PC-9 (cell line): ENCODE data around the gene VPS33A. TPM values are rescaled to one million over a fixed set of nuclear protein-coding genes. Genes with fewer than 3 reads are reported as not detected.
A peak's percentile ranks its signal among the peaks of the same experiment; 100 is the strongest.

Experiments
- BruUV-seq: library from RNA; stranded (reverse); fragments of 400-500 nt; replicated peaks from 2 replicates; lab custom pipeline; 2021; lab: Mats Ljungman, UMichigan
- CTCF ChIA-PET: fragments of 300-600 bp; sonication (Branson Sonifier 250); formaldehyde crosslinking; loops from one replicate; lab custom pipeline; 2022; ENCODE audit warnings: antibody characterized with exemption; lab: Charles Lee
- POLR2A ChIA-PET: fragments of 300-600 bp; sonication (Branson Sonifier 250); formaldehyde crosslinking; loops from one replicate; lab custom pipeline; 2022; ENCODE audit warnings: antibody characterized with exemption; ENCODE audit not compliant: unreplicated experiment; lab: Charles Lee
- DNase-seq, 2 experiments: peaks; one replicate each; pipeline versions ENCODE4 v3.0.0 to v3.0.0-alpha.2; 2015 to 2022; ENCODE audit warnings: mixed read lengths in 1 of 2
- H2AFZ ChIP-seq: fragments of 200-600 bp; sonication (generic); 2 replicates; pipeline ENCODE4 v1.8.1; 2017; ENCODE audit warnings: antibody characterized with exemption
- H3F3A ChIP-seq: fragments of 200-600 bp; sonication (generic); 2 replicates; pipeline ENCODE4 v1.8.1; 2017; ENCODE audit warnings: antibody characterized with exemption, mild to moderate bottlenecking, low read depth; ENCODE audit not compliant: insufficient read depth
- H3K27ac ChIP-seq: fragments of 200-600 bp; sonication (generic); 2 replicates; pipeline ENCODE4 v1.6.1; 2016; ENCODE audit warnings: mixed run types
- H3K27me3 ChIP-seq: fragments of 200-600 bp; sonication (generic); 2 replicates; pipeline ENCODE4 v1.6.1; 2016; ENCODE audit warnings: low read depth, mixed run types; ENCODE audit not compliant: insufficient read depth
- H3K36me3 ChIP-seq: fragments of 200-600 bp; sonication (generic); 2 replicates; pipeline ENCODE4 v1.6.1; 2016; ENCODE audit warnings: low read depth, mixed run types
- H3K4me1 ChIP-seq: fragments of 200-600 bp; sonication (generic); replicated peaks from 2 replicates; pipeline ENCODE4 v1.6.1; 2016; ENCODE audit warnings: mixed run types; ENCODE audit not compliant: insufficient read depth
- H3K4me2 ChIP-seq: fragments of 200-600 bp; sonication (generic); 2 replicates; pipeline ENCODE4 v1.6.1; 2017; ENCODE audit warnings: mixed run types
- H3K4me3 ChIP-seq: fragments of 200-600 bp; sonication (generic); 2 replicates; pipeline ENCODE4 v1.6.1; 2016; ENCODE audit warnings: mixed run types
- H3K79me2 ChIP-seq: fragments of 200-600 bp; sonication (generic); 2 replicates; pipeline ENCODE4 v1.6.1; 2017; ENCODE audit warnings: low read depth, mixed run types
- H3K9me2 ChIP-seq: fragments of 200-600 bp; sonication (generic); 2 replicates; pipeline ENCODE4 v1.8.1; 2017; ENCODE audit warnings: mild to moderate bottlenecking; ENCODE audit not compliant: insufficient read depth
- H3K9me3 ChIP-seq: fragments of 200-600 bp; sonication (generic); 2 replicates; pipeline ENCODE4 v1.8.1; 2016; ENCODE audit warnings: low read depth; ENCODE audit not compliant: insufficient read depth
- H4K20me1 ChIP-seq: fragments of 200-600 bp; sonication (generic); 2 replicates; pipeline ENCODE4 v1.8.1; 2017; ENCODE audit not compliant: insufficient read depth
- EZH2 ChIP-seq: fragments of 200-600 bp; sonication (generic); IDR thresholded peaks from 2 replicates; pipeline ENCODE4 v1.8.0; 2017; ENCODE audit warnings: antibody characterized with exemption, low read depth
- intact Hi-C: fragments of 100-400 bp; cut with micrococcal nuclease; formaldehyde crosslinking; loops from one replicate; pipeline ENCODE4 v1.10.0; 2022; ENCODE audit not compliant: unreplicated experiment
- total RNA-seq: library from RNA; stranded (reverse); gene quantifications from 2 replicates; pipeline ENCODE4 v1.2.3, GENCODE V29; 2021
- TF ChIP-seq, protein P1 (sequence below): fragments of 200-600 bp; sonication (generic); conservative IDR thresholded peaks from 2 replicates; pipeline ENCODE4 v1.6.1; 2017; ENCODE audit warnings: mixed run types, antibody characterized with exemption, mild to moderate bottlenecking, moderate library complexity

Gene VPS33A
- total RNA-seq, 1 experiment from 2014 or later, result 18.1 TPM

GRCh38 chr12:122225683-122226365 lies 40.5 kb downstream of the VPS33A start, which contains the start of gene DIABLO:
Gene DIABLO, minus strand, starts transcription at chr12:122226052. Its CDS starts 38 bp downstream, at chr12:122226014.
- Histone ChIP-seq H3K27me3 (no peaks in the 10 kb centered on the region), H3K9me2 (no peaks in the 10 kb centered on the region), H3F3A (peaks cover 22% of the 10 kb centered on the region; the same call in 1 of the 2 replicates), H3K27ac (peak within 1 kb of the TSS; percentile 74), H3K4me3 (peak within 1 kb of the TSS; percentile 97), H3K36me3 (peaks cover 22% of the 10 kb centered on the region), H3K4me1 (peaks cover 21% of the 10 kb centered on the region), H3K9me3 (no peaks in the 10 kb centered on the region), H3K79me2 (peaks cover 40% of the 10 kb centered on the region), H3K4me2 (peak within 1 kb of the TSS; percentile 94), H2AFZ (peak within 1 kb of the TSS; percentile 85), H4K20me1 (peaks cover 17% of the 10 kb centered on the region)
- intact Hi-C loops, result loop anchor here (1.0 kb wide), 1 partner anchor 40 kb away; the partner anchor contains the start of gene VPS33A
- ChIA-PET POLR2A (interaction anchor here (0.5 to 0.7 kb wide), 11 partner anchors 10 to 863 kb away, joined by 3 to 46 read pairs (median 5); partner anchors contain the start of gene RSRC2), CTCF (no interaction called here)
- no TSS peak for BruUV-seq
- DNase-seq, result peak; percentile 96 to 100
- TF ChIP-seq EZH2, result no peak
- TF ChIP-seq, protein P1, sequence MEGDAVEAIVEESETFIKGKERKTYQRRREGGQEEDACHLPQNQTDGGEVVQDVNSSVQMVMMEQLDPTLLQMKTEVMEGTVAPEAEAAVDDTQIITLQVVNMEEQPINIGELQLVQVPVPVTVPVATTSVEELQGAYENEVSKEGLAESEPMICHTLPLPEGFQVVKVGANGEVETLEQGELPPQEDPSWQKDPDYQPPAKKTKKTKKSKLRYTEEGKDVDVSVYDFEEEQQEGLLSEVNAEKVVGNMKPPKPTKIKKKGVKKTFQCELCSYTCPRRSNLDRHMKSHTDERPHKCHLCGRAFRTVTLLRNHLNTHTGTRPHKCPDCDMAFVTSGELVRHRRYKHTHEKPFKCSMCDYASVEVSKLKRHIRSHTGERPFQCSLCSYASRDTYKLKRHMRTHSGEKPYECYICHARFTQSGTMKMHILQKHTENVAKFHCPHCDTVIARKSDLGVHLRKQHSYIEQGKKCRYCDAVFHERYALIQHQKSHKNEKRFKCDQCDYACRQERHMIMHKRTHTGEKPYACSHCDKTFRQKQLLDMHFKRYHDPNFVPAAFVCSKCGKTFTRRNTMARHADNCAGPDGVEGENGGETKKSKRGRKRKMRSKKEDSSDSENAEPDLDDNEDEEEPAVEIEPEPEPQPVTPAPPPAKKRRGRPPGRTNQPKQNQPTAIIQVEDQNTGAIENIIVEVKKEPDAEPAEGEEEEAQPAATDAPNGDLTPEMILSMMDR, result no peak

GRCh38 chr12:122216445-122216844 lies 49.8 kb downstream of the VPS33A start:
- Histone ChIP-seq H3K36me3 (peaks cover 33% of the 10 kb centered on the region), H3K9me3 (no peaks in the 10 kb centered on the region), H2AFZ (no peak overlapping the region), H3K27ac (no peak overlapping the region), H3F3A (0 out of 2 replicates have a peak, but pooled peaks cover under 1% of the 10 kb centered on the region), H4K20me1 (peaks cover 7% of the 10 kb centered on the region), H3K27me3 (no peaks in the 10 kb centered on the region), H3K79me2 (peaks cover 8% of the 10 kb centered on the region), H3K4me3 (no peak overlapping the region), H3K4me1 (no peaks in the 10 kb centered on the region), H3K9me2 (no peaks in the 10 kb centered on the region), H3K4me2 (no peak overlapping the region)
- intact Hi-C loops, result no loop called here
- POLR2A ChIA-PET, result no interaction called here
- BruUV-seq, result no TSS peak
- TF ChIP-seq, protein P1, result no peak
- TF ChIP-seq EZH2, result no peak
- DNase-seq, result no peak
- CTCF ChIA-PET, result no interaction called here

DNA sequence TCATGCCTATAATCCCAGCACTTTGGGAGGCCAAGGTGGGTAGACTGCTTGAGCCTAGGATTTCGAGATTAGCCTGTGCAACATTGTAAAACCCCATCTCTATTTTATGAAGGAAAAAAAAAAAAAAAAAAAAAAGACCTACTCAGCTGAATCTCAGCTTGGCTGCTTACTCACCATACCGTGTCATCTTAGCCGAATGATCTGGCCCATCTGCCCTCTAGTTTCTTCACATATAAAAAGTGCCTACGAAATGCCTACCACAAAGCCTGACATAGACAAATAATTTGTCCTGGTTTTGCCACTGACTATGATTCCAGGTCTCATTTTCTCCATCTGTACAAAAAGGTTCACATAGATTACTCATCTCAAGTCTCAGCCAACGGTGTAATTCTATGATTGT lies 50.5 kb downstream of the VPS33A start:
- CTCF ChIA-PET, result no interaction called here

More for the DNA sequence above, 50.5 kb downstream of the VPS33A start:
- Histone ChIP-seq H3K27me3 (no peaks in the 10 kb centered on the region), H4K20me1 (peaks cover 4% of the 10 kb centered on the region), H3K4me2 (no peak overlapping the region), H3K79me2 (peaks cover 1% of the 10 kb centered on the region), H3F3A (no peaks in the 10 kb centered on the region), H3K36me3 (peaks cover 32% of the 10 kb centered on the region), H2AFZ (no peak overlapping the region), H3K4me1 (no peaks in the 10 kb centered on the region), H3K9me2 (no peaks in the 10 kb centered on the region), H3K4me3 (no peak overlapping the region), H3K27ac (no peak overlapping the region), H3K9me3 (no peaks in the 10 kb centered on the region)
- intact Hi-C loops, result no loop called here
- POLR2A ChIA-PET, result no interaction called here
- BruUV-seq, result no TSS peak
- TF ChIP-seq, protein P1, result no peak
- no peak for TF ChIP-seq EZH2
- no peak for DNase-seq
